HG03135 (cell line): ENCODE measurements around the gene STRA8.

Experiments used
- ATAC-seq: cut with Tn5 transposase; IDR thresholded peaks from one replicate; pipeline ENCODE4 v1.9.1; 2021; ENCODE audit warnings: mild to moderate bottlenecking, moderate library complexity; ENCODE audit not compliant: unreplicated experiment

STRA8 gene

DNA sequence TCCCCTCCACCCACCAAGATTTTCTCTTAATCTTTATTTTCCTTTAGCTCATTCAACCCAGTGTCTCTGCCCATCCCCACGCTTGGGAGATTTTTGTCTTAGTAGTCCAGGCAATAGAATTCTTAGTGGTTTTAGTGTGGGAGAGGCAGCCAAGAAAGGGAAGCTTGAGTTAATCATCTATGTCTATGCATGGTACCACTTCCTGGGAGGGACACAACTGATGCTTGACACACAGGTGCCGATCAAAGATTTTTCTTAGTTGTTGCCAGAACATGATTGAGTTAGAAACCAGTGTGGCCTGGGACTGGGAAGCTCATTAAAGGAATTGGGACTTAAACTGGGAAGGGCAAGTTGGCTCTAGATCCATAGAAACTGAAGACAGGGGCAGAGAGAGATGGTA, 3.1 kb downstream of the STRA8 start:
- ATAC-seq = peak; percentile 85

DNA sequence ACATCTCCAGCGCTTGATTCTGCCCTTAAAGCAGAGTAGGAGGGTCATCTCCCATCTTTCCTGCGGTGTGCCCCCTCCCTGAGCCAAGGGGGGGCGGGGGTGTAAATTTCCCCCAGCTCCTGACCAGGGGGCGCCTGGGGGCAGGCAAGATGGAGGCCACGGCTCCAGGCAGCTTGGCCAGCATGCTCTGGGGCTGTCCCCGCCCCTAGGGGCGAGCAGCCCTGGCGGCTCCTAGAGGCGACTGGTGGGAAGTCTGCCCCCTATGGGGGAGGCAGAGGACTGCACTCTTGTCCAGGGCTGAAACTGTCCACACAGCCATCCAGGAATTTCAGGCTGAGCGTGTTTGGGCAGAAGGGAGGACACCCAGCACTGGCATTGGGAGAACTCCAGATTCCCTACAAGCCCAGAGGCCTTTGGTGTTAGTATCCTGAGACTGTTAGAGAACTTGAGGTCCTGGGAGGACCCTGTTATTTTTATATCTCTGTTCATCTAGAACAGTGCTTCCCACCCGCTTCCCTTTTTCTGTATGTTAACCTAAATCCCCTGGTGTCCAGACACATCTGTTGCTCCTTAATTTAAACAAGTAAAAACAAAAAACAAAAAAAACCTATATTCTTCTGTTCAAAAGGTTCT, 4.6 kb downstream of the STRA8 start:
- no peak for ATAC-seq

DNA sequence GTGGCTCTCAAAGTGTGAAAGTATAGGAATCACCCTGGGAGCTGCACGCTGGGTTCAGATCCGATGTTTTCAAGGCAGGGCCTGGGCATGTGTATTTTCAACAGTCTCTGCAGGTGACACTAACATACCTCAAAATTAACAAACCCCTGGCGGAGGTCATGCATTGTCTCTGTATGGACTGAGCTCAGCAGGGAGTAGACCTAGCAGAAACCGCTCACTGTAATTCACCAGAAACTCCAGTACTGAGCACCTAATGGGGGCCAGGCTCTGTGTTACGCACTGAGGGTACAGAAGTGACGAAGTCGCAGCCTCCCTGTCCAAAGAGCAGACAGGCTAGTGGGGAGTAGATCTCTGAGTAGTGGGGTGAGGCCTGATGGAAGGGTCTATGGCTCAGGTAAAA, 5.6 kb downstream of the STRA8 start:
- ATAC-seq = no peak

DNA sequence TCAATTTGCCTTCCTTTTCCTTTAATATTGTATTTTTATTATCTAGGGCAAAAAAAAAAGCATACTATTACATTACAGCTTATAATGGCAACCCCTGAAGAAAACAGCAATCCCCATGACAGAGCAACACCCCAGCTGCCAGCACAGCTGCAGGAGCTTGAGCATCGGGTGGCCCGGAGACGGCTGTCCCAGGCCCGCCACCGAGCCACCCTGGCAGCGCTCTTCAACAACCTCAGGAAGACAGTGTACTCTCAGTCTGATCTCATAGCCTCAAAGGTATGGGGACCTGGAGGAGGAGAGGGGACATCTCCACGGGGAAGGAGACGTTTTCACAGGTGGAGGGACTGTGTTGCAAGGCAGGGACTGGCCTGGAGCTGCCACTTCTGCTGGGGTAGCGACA, 6.8 kb downstream of the STRA8 start:
- ATAC-seq = no peak

DNA sequence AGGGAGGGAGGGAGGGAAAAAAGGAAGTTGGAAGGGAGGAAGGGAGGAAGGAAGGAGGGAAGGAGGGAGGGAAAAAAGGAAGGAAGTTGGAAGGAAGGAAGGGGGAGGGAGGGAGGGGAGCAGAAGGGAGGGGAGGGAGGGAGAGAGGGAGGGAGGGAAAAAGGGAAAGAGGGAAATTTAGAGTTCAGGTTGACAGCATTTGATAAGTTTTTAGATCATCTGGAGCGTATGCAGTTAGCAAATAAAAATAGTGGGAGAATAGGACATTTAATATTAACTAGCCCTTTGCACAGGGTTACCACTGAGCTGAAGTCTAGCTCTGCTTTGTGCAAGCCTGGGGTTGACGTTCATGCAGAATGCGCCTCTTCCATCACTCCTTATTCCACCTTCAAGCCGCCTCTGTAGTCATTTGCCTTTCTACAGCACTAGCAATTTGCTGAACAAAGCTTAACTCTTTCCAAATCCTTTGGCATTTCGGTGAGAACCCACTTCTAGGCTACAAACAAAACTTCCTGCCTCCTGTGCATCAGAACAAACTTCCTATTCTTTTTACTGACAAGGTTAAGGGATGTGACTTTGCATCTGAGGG, 8.6 kb downstream of the STRA8 start:
- no peak for ATAC-seq

DNA sequence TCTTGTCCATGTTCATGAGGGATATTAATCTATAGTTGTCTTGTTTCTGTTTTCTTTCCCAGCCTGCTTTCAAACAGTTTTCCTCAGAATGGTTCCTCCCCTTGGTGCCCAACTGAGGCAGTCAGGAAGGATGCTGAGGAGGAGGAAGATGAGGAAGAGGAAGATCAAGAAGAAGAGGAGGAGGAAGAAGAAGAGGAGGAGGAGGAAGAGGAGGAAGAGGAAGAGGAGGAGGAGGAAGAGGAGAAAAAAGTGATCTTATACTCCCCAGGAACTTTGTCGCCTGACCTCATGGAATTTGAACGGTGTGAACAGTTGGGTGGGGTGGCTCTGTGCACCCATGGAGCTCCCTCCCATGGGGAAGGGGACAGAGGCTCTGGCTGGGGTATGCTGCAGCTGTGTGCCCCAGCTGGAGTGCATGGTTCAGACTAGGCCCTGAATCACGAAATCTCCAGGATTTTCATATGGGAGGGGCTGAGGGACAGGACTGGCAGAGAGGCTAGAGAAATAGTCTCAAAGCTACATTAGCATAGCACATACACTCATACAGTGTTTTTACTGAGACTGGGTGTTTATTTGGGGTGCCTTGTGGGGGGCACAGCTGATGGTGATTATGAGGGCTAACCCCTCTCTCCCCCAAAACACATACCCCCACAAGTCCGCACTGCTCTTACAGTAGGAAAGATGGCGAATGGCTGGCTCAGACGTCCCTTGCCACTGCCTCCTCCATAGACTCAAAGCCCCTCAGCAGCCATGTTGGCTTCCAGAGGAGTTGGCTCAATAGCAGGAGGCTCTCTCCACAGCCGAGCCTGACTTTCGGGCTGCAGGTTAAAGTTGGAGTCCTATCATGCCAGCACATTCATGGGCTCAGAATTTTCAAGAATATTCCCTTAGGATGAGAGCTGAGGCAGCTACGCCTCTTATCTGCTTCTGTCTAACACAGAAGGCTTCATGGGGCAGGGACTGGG, 11.9 kb downstream of the STRA8 start:
- ATAC-seq = no peak

DNA sequence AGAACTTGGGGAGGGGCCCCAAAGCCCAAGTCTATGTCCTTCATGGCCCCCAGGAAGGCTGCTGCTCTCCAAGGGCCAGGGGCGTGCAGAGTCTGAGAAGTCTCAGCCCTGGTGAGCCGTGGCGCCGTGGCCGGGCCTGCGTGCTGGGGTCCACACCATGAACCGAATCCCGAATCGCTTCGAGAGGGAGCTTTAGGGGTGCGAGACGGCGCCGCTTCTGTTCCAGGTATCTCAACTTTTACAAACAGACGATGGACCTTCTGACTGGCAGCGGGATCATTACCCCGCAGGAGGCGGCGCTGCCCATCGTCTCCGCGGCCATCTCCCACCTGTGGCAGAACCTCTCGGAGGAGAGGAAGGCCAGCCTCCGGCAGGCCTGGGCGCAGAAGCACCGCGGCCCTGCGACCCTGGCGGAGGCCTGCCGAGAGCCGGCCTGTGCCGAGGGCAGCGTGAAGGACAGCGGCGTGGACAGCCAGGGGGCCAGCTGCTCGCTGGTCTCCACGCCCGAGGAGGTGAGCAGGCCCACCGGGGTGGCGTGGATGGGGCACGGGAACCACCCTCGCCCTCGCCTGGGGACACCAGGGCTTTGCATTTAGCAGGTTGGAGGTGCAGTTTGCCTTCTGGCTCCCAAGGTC, 12.7 kb downstream of the STRA8 start:
- no peak for ATAC-seq

DNA sequence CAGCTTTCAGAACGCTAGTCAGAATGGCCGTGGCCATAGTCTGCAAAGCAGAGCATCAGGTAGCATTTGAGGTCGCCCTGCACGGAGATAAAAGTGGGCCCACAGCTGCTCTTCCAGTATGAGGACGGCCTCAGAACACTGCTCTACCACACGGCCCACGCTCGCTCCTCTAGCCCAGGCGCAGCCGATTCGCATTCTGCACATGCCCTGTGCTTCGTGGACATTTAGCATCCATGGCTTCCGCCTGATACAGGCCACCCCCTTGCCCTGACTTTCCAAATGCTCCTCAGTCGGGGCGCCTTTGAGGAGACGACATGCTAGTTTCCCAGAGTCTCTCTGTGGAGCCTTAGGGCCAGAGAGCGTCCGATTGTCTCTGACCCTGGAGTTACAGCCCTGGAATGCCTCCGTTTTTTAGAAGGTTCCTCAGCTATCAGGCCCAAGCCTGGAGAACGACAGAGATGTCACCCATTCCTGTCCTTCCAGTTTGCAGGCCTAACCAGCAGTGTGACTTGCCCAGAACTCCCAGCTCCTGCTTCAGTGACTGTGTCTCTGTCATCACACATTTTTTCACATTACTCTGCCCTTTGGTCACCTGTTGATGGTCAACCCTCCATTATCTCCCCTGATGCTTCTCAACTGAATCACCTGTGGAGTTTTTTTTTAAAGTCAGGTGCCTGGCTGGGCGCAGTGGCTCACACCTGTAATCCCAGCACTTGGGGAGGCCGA, 14.3 kb downstream of the STRA8 start:
- ATAC-seq = no peak

DNA sequence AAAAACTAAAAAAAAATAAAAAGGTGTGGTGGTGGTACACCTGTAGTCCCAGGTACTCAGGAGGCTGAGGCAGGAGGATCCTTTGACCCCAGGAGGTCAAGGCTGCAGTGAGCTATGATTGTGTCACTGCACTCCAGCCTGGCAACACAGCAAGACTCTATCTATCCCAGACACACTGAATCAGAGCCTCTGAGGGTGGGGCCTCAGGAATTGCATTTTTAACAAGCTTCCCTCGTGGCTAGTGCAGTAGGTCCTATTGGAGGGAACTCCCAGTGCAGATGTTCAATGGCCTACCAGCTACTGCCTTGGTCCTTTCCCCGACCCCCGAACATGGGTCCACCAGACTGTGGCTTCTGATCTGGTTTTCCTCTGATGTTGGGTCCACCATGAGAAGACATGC, 14.9 kb downstream of the STRA8 start:
- no peak for ATAC-seq

DNA sequence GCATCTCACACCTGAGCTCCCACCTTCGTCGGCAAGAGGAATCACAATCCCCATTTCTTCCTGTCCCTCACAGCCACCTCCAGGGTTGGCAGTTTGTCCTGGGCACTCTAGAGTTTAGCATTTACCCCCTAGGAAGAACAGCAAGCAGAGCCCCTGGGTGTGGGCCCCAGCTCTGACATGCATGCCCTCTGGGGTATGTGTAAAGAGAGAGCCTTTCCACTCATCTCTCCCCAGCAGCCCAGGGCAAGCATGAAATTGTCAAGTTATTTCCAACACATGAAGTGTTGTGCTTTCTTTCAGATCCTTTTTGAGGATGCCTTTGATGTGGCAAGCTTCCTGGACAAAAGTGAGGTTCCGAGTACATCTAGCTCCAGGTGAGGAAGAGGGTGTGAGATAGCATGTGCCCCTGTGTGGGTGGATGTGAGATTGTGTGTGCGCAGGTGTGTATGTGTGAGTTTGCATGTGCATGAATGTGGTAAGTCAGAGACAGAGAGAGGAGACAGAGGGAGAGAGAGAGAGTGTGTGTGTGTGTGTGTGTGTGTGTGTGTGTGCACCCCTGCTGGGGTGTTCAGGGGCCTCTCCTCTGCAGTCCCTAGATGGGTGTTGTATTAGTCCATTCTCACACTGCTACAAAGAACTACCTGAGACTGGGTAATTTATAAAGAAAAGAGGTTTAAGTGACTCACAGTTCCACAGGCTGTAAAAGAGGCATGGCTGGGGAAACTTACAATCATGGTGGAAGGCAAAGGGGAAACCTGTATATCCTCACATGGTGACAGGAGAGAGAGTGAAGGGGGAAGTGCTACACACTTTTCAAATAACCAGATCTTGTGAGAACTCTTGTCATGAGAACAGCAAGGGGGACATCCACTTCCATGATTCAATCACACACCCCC, 18.1 kb downstream of the STRA8 start:
- no peak for ATAC-seq

DNA sequence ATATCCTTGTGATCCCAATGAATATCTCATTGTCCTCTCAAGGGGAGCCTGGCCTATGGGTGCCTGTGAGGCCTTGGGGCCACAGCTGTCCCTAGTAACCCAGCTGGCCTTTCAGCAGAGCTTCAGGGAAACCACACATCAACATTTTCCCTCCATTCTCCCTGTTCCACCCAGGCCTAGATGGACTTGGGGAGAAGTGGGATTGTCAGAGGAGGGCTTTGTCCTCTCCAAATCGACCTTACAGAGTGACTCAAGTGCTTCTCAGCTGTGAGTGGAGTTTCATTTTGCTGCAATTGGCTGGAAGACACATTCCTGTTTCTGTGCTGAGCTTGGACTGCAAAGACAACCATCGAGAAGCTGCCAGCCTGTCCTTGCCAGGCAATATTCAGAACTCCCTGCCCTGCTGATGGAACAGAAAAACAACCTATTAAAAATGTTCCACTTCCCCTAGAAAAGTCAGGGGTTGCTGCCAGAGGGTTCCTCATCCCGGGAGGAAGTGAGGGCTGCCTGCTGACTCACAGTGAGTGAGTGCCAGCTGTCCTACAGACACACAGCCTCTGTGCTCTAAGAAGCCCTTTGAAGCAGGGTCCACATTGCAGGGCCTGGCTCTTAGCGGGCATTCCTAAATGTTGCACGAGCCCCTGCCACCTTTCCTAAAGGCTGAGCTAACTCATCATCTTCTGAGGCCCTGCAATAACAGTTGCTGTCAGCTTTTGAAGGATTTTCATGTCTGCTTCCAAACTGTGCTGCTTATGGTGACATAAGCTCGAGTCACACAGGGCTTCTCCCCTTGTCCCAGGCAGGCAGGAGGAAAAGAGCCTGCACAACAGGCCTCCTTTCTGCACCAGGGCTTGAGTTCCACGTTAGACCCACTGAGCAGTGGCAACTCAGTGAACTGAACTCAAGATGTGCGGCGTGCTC, 20.5 kb downstream of the STRA8 start:
- ATAC-seq = no peak

DNA sequence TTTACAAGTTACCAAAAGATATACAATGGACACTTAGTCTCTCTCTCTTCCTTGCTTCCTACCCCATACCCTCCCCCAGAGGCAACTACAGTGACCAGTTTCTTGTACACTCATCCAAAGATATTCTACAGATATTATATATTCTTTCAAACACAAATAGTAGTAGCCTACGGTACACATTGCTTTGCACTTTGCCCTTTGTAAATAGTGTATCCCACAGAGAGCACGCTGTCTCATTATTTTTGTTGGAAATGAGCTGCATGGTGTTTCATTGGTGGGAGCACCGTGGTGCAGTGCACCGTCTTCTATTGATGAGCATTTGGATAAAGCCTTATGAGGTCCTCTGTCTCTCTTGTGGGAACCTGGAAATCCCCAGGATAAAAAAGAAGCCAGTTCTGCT, 24.2 kb downstream of the STRA8 start:
- ATAC-seq = no peak

DNA sequence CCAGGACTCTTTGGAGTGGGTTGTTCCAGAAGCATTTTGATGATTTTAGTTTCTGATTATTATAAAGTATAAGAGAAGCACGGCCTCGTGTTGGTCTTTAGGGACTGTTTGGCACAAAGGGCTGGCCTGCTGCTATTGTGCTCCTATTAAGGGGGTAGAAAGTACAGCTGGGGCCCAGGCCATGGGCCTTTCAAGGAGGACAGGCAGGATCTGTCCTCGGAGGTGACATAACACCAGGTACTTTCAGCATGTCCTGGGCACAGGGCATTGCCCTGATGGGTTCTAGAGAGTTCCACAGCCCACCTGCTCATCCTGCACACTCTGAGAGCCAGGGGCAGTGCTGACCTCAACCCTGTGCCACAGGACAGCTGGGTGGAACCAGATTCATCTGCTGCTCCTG, 24.9 kb downstream of the STRA8 start:
- no peak for ATAC-seq

DNA sequence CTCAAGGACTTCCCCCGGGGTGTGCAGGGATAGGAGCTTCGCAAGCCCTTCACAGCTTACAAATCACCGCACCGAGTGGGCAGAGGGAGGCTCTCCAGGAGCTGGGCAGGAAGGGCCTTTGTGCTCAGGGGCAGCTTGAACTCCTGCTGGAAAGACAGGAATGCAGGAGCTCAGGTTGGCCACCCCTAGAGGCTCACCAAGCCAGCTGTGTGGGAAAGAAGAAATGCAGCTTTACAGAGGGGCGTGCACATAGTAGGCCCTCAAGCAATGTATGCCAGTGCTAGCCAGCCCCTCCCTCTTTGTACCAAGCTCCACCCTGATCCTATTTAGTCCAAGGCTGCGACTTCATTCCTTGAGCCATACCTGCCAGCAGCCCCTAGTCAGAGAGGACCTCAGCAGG, 26.1 kb downstream of the STRA8 start:
- no peak for ATAC-seq

DNA sequence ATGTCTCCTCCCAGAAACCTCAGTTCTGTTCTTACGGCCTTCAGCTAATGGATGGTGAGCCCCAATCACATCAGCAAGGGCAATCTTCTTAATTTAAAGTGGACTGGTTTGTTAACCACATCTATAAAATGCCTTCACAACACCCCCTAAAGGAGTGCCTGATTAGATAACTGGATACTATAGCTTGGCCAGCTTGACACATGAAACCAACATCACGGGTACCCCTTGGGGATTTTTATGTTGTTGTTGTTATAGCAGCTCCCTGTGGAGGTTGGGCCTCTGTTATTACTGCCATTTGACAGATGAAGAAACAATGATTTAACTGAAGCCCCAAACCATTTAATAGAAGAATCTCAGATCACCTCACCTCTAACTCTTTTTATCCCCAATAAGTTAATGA, 26.8 kb downstream of the STRA8 start:
- no peak for ATAC-seq

DNA sequence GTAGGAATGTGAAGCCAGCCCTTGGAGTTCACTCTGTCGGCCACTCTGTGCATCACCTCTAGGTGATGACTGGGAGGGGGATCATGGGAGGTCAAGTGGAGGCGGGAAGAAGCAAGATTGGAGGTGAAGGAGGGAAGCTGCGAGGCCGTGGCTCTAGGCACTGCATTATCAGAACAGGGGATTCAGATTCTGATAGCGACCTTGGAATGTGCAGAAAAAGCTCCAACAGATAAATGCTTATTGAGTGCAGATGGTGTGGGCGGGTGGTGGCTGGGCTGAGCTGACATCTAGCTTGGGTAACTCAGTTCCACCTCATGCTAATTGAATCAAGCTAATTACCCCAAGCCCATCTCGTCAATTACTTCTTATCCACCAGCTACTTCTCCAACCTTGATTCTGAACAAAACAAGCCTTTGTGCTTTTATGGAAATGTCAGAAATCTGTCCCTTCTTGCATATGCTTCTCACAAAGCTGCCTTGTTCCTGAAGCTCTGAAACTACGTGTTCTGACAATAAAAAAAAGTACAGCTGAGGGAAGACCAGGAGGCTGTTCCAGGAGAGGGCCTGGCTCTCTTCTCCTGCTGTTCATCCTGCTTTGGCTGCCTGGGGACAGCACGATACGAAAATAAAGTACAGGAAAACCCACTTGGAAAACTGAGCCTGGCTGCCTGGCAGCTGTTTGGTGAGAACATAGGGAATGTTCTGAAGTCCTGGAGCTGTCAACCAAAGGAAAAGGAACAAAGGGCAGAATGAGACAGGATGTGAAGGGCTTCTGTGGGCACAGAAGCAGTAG, 27.5 kb downstream of the STRA8 start:
- no peak for ATAC-seq

DNA sequence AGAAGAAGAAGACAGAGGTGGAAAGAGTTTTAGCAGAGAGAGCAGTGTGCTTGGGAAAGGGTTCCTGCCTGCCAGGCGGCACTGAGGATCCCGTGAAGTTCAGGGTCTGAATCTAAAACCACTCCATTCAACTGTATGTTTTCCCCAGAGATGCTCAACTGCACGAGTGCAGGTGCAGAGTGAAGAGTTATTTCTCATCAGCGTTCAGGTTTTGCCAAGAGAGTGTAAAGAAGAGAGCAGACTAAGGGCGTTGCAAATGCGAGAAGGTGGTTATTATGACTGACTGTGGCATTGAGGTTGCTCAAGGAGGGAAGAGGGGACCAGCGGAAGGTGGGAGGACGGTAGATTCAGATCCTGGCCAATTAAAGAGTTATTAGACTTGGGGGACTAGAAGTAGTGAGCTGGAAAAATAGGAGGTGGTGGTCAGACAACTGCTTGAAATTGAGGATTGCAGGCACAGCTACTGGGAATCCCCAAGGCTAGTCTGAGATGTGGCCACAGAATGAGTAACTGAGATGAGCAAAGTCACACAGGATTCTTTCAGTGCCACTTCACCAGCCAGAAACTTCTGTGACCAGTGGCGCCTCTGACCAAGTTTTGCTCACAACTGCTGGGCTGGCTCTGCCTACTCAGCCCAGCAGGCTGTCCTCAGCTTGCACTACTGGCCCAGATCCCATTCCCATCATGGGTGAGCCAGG, 29.1 kb downstream of the STRA8 start:
- no peak for ATAC-seq
